K562 (cell line): Measurements from ENCODE around the gene OXSR1. TPM values are rescaled to one million over a fixed set of nuclear protein-coding genes. Genes with fewer than 3 reads are reported as not detected.

Experiments used
- ASH1L ChIP-seq: fragments of 450-650 bp; IDR thresholded peaks from 2 replicates; pipeline ENCODE4 v1.6.1; 2018; ENCODE audit warnings: borderline replicate concordance, mild to moderate bottlenecking, low read depth; ENCODE audit not compliant: partially characterized antibody
- ELF4 ChIP-seq: fragments of 450-650 bp; formaldehyde crosslinking; IDR thresholded peaks from 2 replicates; pipeline ENCODE4 v1.4.0; 2022; ENCODE audit warnings: missing genetic modification characterization
- FOXA3 ChIP-seq, 2 experiments: fragments of 450-650 bp in 1 of 2; sonication (generic) in 1 of 2; formaldehyde crosslinking; IDR thresholded peaks in 1 of 2; conservative IDR thresholded peaks in 1 of 2; 2 replicates each; pipeline versions ENCODE4 v1.4.0 to v1.8.0; 2020 to 2022; ENCODE audit warnings: mild to moderate bottlenecking in 2 of 2, missing genetic modification reagents in 1 of 2
- FOXK1 ChIP-seq: sonication (generic); formaldehyde crosslinking; IDR thresholded peaks from 2 replicates; pipeline ENCODE4 v1.8.0; 2022; ENCODE audit warnings: missing genetic modification reagents, mild to moderate bottlenecking, borderline replicate concordance
- FOXP4 ChIP-seq: sonication (generic); formaldehyde crosslinking; IDR thresholded peaks from 2 replicates; pipeline ENCODE4 v1.8.0; 2022; ENCODE audit warnings: mild to moderate bottlenecking, missing genetic modification reagents, borderline replicate concordance
- HSF4 ChIP-seq: fragments of 250-450 bp; sonication (Bioruptor Pico); IDR thresholded peaks from 2 replicates; pipeline ENCODE4 v2.1.2; 2022; ENCODE audit warnings: mild to moderate bottlenecking, moderate library complexity, borderline replicate concordance
- SP2 ChIP-seq: IDR thresholded peaks from 2 replicates; pipeline ENCODE4 v1.6.1; 2011; ENCODE audit warnings: mild to moderate bottlenecking, low read depth, low read length, moderate library complexity; ENCODE audit not compliant: poor library complexity, severe bottlenecking; ENCODE audit errors: extremely low read depth
- ZBTB7A ChIP-seq: IDR thresholded peaks from 2 replicates; pipeline ENCODE4 v1.6.1; 2011; ENCODE audit warnings: low read depth, mild to moderate bottlenecking, low read length, moderate library complexity, borderline replicate concordance; ENCODE audit not compliant: control insufficient read depth
- ZNF12 ChIP-seq: sonication (generic); formaldehyde crosslinking; IDR thresholded peaks from 2 replicates; pipeline ENCODE4 v1.4.0; 2020; ENCODE audit warnings: mild to moderate bottlenecking, missing genetic modification reagents
- ZNF609 ChIP-seq: sonication (generic); formaldehyde crosslinking; IDR thresholded peaks from 2 replicates; pipeline ENCODE4 v1.8.1; 2023; ENCODE audit warnings: missing genetic modification reagents, mild to moderate bottlenecking, borderline replicate concordance
- polyA plus RNA-seq, 8 experiments: library from polyadenylated mRNA; depleted of rRNA in 4 of 8; stranded (reverse) in 5 of 8; unstranded in 3 of 8; fragments of >200 nt; fragmentation: Nextera tagmentation in 2 of 8; fragmentation: Illumina TruSeq in 1 of 8; extraction: Ambion mirVana in 2 of 8; extraction: Trizol in 1 of 8; gene quantifications; 2 replicates each; pipeline versions ENCODE4 v1.2.1 to v1.2.3, GENCODE V29; 2011 to 2014; ENCODE audit warnings: inconsistent platforms in 1 of 8, missing spikeins in 1 of 8
- total RNA-seq, 7 experiments: library from RNA; depleted of rRNA in 6 of 7; stranded (reverse); fragments of >200 nt in 6 of 7; fragmentation: Illumina TruSeq in 2 of 7; extraction: Trizol in 2 of 7; gene quantifications; 2 replicates each; pipeline versions ENCODE4 v1.2.1 to v1.2.3, GENCODE V29; 2011 to 2021; ENCODE audit warnings: low replicate concordance in 1 of 7
- TF ChIP-seq, protein P1 (sequence below): fragments of 200-800 bp; sonication (Bioruptor generic); IDR thresholded peaks from 2 replicates; pipeline ENCODE4 v1.6.1; 2016; ENCODE audit warnings: missing genetic modification characterization, missing compliant biosample characterization
- TF ChIP-seq, protein P2 (sequence below): sonication (generic); formaldehyde crosslinking; IDR thresholded peaks from 2 replicates; pipeline ENCODE4 v1.5.0; 2020; ENCODE audit warnings: missing genetic modification reagents

OXSR1 gene
- total and polyA plus RNA-seq, 9 of the 15 experiments (the other 6 are each of a cell fraction or from before 2014, with no cell fraction given), result 15.7 to 87.6 (median 48.7) TPM

GRCh38 chr3:38137615-38138348 lies 27.6 kb upstream of the OXSR1 start (continued):
- TF ChIP-seq, protein P1, sequence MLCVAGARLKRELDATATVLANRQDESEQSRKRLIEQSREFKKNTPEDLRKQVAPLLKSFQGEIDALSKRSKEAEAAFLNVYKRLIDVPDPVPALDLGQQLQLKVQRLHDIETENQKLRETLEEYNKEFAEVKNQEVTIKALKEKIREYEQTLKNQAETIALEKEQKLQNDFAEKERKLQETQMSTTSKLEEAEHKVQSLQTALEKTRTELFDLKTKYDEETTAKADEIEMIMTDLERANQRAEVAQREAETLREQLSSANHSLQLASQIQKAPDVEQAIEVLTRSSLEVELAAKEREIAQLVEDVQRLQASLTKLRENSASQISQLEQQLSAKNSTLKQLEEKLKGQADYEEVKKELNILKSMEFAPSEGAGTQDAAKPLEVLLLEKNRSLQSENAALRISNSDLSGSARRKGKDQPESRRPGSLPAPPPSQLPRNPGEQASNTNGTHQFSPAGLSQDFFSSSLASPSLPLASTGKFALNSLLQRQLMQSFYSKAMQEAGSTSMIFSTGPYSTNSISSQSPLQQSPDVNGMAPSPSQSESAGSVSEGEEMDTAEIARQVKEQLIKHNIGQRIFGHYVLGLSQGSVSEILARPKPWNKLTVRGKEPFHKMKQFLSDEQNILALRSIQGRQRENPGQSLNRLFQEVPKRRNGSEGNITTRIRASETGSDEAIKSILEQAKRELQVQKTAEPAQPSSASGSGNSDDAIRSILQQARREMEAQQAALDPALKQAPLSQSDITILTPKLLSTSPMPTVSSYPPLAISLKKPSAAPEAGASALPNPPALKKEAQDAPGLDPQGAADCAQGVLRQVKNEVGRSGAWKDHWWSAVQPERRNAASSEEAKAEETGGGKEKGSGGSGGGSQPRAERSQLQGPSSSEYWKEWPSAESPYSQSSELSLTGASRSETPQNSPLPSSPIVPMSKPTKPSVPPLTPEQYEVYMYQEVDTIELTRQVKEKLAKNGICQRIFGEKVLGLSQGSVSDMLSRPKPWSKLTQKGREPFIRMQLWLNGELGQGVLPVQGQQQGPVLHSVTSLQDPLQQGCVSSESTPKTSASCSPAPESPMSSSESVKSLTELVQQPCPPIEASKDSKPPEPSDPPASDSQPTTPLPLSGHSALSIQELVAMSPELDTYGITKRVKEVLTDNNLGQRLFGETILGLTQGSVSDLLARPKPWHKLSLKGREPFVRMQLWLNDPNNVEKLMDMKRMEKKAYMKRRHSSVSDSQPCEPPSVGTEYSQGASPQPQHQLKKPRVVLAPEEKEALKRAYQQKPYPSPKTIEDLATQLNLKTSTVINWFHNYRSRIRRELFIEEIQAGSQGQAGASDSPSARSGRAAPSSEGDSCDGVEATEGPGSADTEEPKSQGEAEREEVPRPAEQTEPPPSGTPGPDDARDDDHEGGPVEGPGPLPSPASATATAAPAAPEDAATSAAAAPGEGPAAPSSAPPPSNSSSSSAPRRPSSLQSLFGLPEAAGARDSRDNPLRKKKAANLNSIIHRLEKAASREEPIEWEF (CRISPR knock-in tag), result no peak
- TF ChIP-seq FOXA3 (CRISPR knock-in tag; conservative IDR thresholded peaks at IDR 0.05 in 1 of 2, IDR thresholded peaks at IDR 0.05 in 1 of 2) (0 out of 4 replicates have a peak, but pooled peaks of 1 of the 2 experiments have one; percentile 24), ELF4 (CRISPR knock-in tag) (no peak), HSF4 (CRISPR knock-in tag) (no peak), SP2 (no peak), FOXP4 (CRISPR knock-in tag) (no peak), ASH1L (peak; percentile 3), ZNF609 (CRISPR knock-in tag) (peak; percentile 72; the same call in 1 of the 2 replicates), FOXK1 (no peak; the same call in 1 of the 2 replicates), ZNF12 (CRISPR knock-in tag) (no peak), ZBTB7A (peak; percentile 76)
- TF ChIP-seq, protein P2, sequence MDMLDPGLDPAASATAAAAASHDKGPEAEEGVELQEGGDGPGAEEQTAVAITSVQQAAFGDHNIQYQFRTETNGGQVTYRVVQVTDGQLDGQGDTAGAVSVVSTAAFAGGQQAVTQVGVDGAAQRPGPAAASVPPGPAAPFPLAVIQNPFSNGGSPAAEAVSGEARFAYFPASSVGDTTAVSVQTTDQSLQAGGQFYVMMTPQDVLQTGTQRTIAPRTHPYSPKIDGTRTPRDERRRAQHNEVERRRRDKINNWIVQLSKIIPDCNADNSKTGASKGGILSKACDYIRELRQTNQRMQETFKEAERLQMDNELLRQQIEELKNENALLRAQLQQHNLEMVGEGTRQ (CRISPR knock-in tag), result peak; percentile 45
